Fibroblast of lung (primary cell): ENCODE data around the gene DEPP1.

ENCODE experiments used
- CTCF ChIP-seq, 2 donors: IDR thresholded peaks in 1 of 2; conservative IDR thresholded peaks in 1 of 2; 1 replicate in 1 of 2; 2 replicates in 1 of 2; pipeline ENCODE4 v1.5.1; 2011 to 2012; ENCODE audit warnings: low read length in 2 of 2, control low read depth in 1 of 2, inconsistent platforms in 1 of 2, low read depth in 1 of 2, mild to moderate bottlenecking in 1 of 2
- EZH2 ChIP-seq: IDR thresholded peaks from 2 replicates; pipeline ENCODE4 v1.5.1; 2012; ENCODE audit warnings: low read length, control low read depth, mild to moderate bottlenecking; ENCODE audit errors: missing control alignments

- TF ChIP-seq CTCF (conservative IDR thresholded peaks at IDR 0.05 in 1 of 2, IDR thresholded peaks at IDR 0.05 in 1 of 2; ENCODE audit: low read depth in 1 of 2, low read length in 2 of 2) (no peak), EZH2 (no peak)
Observed at GRCh38 chr10:45004661-45005060, 26.1 kb upstream of the DEPP1 start.
